CD4-positive, alpha-beta T cell treated with Interleukin-10 for 1 hour (primary cell): ENCODE data around the gene SFT2D1.
"Not testable (repeated sequence)": the region's sequence is repeated elsewhere in the genome, so short reads cannot be mapped to it uniquely, and the experiment has no call there.

Experiments
- DNase-seq: peaks from one replicate; pipeline ENCODE4 v3.0.0-alpha.2; 2020

SFT2D1 gene

DNA sequence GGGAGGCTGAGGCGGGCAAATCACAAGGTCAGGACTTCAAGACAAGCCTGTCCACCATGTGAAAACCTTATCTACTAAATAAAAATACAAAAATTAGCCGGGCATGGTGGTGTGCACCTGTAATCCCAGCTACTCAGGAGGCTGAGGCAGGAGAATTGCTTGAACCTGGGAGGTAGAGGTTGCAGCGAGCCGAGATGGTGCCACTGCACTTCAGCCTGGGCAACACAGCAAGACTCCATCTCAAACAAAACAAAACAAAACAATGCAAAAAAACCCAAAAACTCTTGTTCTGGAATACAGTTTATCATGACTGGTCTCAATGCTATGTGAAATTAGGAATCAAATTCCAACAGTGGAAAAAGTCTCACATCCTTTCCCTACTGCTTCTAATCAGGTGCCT, 20.1 kb upstream of the SFT2D1 start:
- DNase-seq = not testable (repeated sequence)

DNA sequence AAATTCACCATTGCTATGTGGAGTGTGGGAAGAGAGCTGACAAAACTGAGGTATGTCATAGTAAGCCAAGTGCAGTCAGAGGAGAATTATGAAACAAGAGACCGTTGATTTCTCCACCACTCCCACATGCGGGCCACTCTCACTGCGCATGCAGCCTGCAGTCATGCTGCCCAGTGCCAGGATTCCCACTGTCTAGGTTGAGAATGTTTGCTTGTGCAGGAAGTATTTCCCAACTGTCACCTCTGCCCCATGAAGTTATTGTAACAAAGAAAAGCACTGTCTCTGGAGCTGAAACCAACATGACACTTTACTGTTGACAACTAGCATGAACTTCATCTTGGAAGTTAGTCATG, 18.7 kb upstream of the SFT2D1 start:
- no peak for DNase-seq

DNA sequence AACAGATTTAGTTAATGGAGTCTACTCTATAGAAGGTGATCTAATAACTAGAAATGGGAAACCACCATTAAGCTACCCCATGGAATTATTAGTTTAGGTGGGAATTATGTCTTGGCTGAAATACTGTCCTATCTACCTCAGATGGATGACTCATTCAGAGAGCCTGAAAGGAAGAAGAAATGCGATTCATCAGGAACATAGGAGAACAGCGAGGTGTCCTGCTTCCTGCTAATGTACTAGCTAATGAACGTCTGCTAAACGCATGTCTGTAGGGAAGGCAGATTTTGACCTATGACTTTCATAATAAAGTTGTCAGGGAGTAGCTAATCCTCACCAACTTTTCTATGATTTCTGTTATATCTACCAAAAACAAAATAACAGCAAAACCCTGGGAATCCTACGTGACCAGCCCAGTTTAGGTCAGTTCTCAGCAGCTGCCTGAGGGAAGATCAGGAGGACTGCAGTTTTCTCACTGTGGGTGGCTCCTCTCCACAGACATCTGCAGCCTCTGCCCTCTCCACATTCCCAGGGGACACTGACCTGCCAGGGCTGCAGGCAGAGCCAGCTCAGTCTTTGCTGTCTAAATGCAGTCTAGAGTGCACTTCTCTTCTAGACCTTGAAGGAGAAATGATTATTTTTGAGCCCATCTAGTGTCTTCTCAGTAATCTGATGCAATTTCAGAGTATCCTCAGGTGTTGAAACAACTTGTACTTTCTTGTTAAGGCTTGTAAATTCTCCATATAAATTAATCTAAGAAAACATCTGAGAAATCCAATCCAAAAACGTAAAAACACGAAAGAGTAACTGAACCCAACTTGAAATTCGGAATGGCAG, 18.1 kb upstream of the SFT2D1 start:
- DNase-seq = no peak

DNA sequence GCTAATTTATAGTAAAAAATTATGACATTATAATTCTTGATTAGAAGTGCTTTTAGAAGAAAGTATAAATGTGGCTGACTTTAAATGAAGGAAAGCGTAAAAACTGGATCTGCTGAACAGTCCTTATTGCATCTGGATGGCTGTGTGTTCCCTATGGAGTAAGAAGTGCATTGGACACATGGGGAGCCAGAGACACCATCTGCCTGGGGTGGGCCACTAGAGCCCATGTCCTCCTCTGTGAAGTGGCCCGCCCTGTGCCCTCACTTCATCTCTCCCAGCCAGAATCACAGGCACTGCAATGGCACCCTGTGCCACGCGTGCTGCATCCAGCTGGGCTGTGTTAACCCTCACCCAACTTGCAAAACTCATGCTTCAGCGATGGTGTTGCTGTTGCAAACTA, 13.2 kb upstream of the SFT2D1 start:
- no peak for DNase-seq

DNA sequence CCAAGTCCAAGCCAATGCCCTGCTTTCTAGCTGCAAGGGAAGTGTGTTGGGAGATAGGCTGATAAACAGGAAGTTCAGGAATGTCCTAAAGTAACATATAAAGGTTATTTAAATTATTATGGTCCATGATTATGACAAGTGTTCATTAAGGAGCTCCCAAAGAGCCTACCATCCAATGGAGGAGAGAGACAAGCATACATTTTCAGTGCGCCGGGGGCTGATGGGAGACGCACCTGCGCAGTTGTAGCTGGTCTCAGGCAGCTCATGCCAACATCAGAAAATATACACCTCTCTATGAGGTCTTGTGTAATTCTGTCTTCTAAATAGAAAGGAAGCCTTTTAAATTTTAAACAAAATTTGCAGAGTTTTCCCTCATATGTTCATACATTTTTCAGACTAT, 12.6 kb upstream of the SFT2D1 start:
- no peak for DNase-seq

DNA sequence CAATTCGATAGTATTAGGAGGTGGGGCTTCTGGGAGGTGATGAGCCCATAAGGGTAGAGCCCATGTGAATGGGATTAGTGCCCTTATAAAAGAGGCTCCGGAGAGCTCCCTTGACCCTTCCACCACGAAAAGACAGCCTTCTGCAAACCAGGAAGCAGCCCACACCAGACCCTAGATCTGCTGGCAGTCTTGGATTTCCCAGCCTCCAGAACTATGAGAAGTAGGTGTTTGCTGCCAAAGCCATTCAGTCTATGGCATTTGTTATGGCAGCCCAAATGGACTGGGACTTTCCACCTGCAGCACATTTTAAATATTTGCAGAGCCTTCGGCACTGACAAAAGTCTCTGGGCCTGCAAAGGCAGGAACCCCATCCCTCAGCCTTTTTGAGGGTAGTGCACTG, 11.8 kb upstream of the SFT2D1 start:
- DNase-seq = no peak

DNA sequence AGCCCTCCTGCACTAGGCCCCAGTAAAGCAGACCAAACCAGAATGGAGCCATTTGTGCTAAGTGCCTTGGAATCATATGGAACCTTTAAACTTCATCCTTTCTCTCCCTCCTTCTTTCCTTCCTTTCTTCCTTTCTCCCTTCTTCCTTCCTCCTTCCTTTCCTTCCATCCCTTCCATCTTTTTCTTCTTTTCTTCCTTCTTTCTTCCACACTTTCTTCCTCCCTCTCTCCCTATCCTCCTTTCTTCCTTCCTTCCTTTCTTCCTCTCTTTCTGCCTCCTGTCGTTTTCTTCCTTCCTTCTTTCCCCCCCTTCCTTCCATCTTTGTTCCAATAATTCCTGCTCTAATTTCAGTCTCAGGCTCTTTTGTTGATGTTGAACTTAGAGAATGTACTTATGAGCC, 11.2 kb upstream of the SFT2D1 start:
- no peak for DNase-seq

DNA sequence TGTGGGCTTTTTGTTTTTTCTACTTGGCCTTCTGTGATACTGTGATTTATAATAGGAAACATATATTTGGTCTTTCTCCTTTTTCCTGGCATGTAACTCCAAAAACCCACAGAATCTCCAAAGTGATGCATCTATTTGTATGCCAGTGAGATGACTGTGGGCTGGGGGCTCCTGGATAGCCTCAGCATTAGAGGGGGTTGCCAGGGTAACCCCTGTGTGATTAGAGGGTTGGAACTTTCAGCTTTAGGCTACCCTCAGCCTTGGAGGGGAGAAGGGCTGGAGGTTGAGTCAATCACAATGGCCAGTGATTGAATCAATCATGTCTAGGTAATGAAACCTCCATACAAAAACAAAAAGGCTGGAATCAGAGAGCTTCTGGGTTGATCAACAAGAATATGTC, 10.6 kb upstream of the SFT2D1 start:
- no peak for DNase-seq

DNA sequence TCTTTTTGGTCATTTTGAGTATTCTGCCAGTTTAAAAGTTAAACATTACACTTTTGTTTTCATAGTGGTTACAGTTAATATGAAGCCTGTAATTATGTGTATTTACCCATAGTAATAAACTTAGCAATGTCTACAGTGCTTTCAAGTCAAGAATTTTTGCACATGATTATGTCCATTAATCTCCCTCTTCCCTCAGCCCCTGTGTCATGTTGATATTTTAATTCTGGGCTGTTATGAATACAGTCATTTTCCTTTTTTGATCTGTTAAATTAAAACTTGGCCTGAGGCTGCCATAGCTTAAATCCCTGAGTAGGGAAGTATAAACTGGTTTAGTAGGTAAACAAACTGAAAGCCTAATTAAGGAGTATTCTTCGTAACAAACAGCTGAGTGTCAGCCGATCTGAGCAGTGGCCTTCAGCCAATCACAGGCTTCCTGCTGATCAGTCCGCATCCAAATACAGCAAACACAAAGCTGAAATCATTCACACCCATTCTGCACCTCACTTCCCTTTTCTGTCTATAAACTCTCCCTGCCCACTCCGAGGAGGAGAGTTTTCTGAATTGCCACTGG, 9.5 kb upstream of the SFT2D1 start:
- no peak for DNase-seq

DNA sequence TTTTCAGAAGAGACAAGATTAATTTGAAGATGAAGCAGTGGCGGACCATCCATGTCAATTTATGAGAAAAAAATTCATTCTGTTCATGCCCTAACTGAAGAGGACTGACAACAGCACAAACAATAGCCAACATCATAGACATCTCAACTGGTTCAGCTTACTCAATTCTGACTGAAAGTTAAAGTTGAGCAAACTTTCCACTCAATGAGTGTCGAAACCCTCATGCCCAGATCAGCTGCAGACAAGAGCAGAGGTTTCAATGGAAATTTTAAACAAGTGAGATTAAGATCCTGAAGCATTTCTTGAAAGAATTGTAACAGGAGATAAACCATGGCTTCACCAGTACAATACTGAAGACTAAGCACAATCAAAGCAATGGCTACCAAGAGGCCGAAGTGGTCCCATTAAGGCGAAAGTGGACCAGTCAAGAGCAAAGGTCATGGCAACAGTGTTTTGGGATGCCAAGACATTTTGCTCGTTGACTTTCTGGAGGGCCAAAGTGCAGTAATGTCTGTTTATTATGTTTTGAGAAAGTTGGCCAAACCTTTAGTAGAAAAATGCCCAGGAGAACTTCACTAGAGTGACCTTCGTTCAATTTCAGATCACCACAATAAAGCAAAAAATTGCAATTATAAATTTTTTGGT, 6.1 kb upstream of the SFT2D1 start:
- no peak for DNase-seq

DNA sequence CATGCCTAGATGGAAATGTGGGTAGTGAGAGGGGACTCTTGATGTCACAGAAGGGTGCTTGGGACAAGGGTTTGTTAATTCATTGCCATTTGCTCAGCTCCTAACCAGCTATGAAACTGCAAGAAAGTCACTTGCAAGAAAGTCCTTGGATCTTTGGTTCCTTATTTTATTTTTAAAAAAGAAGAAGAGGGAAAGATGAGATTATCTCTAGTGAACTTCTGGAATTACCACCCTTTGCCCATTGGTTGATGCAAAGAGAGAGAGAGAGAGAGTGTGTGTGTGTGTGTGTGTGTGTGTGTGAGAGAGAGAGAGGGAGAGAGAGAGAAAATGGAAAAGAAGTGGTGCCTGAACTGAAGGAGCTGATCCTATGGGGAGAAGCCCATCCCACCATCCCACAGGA, 4.6 kb upstream of the SFT2D1 start:
- DNase-seq = no peak

DNA sequence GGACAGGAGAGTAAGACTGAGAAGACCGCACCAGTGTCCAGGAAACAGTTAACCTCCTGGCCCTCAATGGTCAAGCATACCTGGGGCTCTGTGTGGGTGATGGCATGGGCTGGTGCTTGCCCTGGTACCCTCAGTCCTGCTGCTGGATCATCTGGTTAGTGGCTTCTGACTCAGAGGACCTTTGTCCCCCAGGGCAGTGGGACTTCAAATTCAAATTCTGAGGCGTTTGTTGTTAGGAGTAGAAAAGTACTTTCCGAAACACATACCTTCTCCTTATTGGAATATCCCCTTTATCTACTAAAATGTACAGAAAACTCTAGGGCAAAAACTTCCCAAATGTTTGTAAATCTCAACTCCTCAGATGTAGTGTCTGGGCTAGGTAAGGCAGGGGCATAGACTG, 4.1 kb upstream of the SFT2D1 start:
- no peak for DNase-seq

DNA sequence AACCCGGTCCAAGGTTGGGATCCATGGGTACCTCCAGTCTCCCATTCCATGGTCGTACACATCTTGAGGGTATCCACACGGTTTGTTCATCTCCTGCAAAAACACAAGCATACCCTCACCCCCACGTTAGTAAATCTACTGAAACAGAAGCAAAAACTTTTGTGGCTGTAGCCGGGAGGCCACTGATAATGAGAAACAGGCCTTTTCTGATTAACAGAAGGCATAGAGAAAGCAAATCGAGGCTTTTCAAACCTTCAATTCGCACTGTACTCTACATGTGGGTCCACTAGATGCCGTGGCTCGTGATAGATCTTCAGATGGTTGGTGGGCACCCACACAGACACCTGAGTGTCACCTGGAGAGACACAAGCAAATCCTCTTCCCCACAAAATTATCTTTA, 3.3 kb upstream of the SFT2D1 start:
- not testable (repeated sequence) for DNase-seq

DNA sequence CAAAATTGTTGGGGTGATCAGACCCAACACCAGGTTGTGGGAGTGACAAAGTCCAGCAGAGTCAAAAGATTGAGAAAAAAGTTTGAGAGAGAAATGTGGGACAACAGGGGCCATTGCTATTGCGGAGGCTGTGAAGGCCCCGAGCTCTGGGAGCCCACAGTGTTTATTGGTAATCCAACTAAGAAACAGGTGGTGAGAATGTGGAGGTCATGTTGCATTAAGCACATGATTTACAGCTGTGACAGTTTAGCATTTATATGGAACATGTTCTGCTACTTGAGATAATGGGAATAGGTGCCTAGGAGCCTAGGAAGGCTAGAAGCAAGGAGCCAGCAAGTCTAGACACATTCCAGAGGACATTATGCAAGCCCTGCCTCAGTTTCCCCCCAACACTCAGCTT, 2.6 kb upstream of the SFT2D1 start:
- not testable (repeated sequence) for DNase-seq

DNA sequence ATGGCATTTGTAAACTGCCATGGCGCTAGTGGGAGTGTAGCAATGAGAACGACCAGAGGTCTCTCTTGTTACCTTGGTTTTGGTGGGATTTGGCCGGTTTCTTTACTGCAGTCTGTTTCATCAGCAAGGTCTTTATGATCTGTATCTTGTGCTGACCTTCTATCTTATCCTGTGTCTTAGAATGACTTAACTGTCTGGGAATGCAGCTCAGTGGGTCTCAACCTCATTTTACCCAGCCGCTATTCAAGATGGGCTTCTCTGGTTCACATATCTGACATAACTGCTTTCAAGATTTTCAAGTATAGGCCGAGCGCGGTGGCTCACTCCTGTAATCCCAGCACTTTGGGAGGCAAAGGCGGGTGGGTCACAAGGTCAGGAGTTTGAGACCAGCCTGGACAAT, 1.9 kb upstream of the SFT2D1 start:
- DNase-seq = no peak

DNA sequence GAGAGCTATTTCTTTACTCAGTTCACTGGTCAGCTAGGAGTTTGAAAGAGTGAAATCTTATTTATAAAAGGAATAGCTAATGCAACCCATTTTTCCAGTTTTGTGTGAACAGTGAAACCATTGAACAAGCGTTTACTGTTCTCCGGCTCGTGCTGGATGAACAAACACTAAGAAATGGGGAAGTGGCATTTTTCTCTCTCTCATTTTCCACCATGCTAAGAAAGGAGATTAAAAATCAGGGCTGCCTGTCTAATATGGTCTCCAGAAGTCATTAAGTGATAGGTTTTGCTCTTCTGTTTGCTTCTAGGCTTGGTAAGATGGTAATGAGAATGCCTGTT, 774 bp upstream of the SFT2D1 start:
- DNase-seq = no peak

DNA sequence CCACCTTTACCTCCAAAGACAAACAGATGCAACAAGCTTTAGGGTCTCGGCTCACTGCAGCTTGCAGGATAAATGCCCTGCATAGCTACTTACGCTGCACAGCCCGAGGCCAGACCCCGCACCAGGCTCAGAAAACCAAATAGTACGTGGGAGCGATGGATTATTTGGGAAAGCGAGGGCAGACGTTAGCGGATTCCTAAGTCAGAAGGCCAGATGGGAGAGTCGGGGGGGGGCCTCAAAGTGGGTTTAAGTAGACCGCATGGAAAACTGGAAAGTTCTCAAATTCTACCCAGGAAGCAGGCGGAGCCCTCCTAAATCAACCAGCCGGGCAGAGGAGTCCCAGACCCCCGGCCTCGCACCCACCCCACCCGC, 382 bp downstream of the SFT2D1 start:
- no peak for DNase-seq

DNA sequence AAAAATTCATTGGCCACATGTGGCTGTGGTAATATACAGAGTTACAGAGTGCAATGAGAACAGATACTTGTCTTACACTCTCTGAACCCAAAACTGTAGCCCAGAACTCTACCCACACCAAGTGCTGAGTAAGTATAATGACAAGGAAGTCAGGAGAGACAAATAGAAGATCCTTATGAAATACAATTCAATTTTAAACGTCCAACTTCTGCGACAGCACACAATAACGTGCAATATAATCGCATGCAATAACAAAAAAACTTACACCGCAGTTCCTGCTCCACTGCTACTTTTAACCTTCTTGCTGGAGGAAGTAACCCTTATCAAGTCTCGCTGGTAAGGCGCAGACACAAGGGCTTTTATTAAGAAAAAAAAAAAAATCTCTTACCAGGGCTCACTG, 881 bp downstream of the SFT2D1 start:
- DNase-seq = peak; percentile 38

DNA sequence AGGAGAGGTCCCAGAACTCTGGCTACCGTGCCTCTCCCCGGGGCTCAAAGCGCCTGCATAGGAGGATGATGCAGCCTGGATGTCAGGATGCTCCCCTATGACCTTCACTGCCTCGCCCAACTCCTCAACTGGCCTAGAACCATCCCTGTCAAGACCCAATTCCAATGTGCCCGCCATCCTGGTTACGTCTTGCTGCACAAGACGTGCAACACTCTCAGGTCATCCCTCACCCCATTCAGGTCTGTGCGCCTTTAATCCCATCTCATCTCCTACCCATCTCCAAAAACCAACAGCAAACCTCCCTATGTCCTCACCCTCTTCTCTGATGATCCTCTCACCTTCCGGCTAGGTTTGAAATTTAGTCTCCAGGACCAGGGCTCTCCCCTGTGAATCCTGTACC, 3.5 kb downstream of the SFT2D1 start:
- no peak for DNase-seq

DNA sequence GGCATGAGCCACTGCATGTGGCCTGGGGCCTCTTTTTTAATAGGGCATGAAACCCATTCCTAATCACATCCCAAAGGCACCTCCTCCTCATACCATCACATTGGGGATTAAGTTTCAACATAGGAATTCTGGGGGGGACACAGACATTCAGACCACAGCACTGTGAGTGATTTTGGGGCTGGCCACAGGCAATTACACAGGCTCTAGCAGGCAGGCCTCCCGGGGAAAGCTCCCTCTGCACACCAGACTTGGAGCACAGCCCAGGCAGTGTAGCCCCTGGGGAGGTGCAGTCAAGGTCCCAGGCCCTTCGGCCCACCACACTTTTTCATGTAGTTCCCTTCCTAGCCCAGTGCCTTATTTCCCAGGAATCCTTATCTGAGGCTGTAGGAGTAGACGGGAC, 5.5 kb downstream of the SFT2D1 start:
- no peak for DNase-seq

DNA sequence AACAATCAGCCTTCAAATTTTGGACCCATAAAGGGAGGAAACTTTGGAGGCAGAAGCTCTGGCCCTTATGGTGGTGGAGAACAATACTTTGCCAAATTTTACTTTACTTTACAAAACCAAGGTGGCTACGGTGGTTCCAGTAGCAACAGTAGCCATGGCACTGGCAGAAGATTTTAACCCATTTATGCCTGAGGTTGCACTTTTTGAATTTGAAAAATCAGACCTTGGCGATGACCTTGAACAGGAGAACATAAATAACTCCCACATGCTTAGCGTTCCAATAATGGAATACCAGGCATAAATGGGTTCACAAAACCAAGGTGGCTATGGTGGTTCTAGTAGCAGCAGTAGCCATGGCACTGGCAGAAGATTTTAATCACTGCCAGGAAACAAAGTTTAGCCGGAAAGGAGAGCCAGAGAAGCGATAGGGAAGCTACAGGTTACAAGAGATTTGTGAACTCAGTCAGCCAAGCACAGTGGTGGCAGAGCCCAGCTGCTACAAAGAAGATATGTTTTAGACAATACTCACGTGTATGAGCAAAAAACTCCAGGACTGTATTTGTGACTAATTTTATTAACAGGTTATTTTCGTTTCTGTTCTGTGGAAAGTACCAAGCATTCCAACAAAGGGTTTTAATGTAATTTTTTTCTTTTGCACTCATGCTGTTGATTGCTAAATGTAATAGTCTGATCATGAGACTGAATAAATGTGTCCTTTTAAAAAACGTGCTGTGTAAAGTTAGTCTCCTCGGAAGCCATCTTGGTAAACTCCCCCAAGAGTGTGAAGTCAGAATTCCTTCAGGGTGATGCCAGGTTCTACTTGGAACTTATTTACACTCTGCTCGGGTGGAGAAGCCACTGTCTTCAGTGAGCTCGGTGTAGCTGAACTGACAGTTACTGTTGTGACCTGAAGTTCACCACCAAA, 6.7 kb downstream of the SFT2D1 start:
- DNase-seq = no peak

DNA sequence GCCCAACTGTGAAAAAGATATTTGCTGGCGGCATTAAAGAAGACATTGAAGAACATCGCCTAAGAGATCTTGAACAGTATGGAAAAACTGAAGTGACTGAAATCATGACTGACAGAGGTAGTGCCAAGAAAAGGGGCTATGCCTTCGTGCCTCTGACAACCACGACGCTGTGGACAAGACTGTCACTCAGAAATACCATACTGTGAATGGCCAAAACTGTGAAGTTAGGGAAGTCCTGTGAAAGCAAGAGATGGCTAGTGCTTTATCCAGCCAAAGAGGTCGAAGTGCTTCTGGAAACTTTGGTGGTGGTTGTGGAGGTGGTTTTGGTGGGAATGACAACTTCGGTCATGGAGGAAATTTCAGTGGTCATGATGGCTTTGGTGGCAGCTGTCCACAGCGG, 7.5 kb downstream of the SFT2D1 start:
- no peak for DNase-seq

DNA sequence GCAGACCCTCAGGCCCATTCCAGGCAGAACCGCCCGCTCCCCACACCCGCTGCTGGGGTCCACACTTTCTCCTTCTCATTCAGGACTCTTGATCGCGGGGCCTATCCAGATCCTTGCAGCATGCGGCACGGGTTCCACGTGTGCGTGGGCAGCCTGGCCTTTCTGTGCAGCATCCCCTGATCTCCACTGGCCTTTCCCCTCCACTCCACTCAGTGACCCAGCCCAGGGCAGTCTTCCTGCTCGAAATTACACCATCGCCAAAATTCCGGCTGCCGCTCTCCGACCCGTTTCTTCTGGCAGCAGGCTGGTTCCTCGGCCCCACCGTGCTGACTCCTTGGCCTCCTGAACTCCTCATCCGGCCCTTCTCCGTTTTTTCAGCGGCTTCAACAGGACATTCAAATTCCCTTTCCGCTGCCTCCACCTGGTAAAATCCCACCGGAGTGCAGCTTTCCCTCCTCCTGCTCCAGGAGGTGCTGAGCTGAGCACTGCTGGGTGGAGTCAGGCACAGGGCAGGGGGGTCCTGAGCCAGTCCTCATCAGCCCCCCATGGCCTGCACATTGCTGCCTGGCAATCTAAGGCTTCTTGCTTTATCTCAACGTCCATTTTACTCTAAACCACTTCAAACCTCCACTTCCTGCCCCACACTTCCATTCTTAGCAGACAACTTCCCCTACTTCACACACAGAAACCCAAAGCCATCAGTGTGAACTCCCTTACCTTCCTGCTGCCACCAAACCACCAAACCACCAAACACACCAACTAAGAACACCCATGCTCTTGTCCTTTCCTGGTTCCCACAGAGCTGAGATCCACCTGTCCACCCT, 9.0 kb downstream of the SFT2D1 start:
- peak; percentile 56 for DNase-seq
